Caco-2 (cell line): ENCODE measurements around the gene BZW2. TPM values are rescaled to one million over a fixed set of nuclear protein-coding genes. Genes with fewer than 3 reads are reported as not detected.
A peak's percentile ranks its signal among the peaks of the same experiment; 100 is the strongest.

Source experiments
- BruUV-seq: library from RNA; stranded (reverse); fragments of 400-500 nt; replicated peaks from 2 replicates; lab custom pipeline; 2021; lab: Mats Ljungman, UMichigan
- CTCF ChIA-PET: fragments of 300-600 bp; sonication (Branson Sonifier 250); formaldehyde crosslinking; loops from one replicate; lab custom pipeline; 2022; ENCODE audit warnings: antibody characterized with exemption; lab: Charles Lee
- POLR2A ChIA-PET: fragments of 300-600 bp; sonication (Branson Sonifier 250); formaldehyde crosslinking; loops from one replicate; lab custom pipeline; 2022; ENCODE audit warnings: antibody characterized with exemption; lab: Charles Lee
- DNase-seq, 2 experiments: peaks; one replicate each; pipeline versions ENCODE4 v3.0.0 to v3.0.0-alpha.2; 2020 to 2022
- H3K27me3 ChIP-seq: replicated peaks from 2 replicates; pipeline ENCODE4 v1.6.0; 2011; ENCODE audit warnings: low read length; ENCODE audit not compliant: control insufficient read depth, insufficient read depth
- H3K36me3 ChIP-seq: 2 replicates; pipeline ENCODE4 v1.5.1; 2011; ENCODE audit warnings: low read length; ENCODE audit not compliant: control insufficient read depth, insufficient read depth
- H3K4me1 ChIP-seq: fragments of 250-450 bp; sonication (Bioruptor Pico); 2 replicates; pipeline ENCODE4 v1.5.1; 2020; ENCODE audit warnings: mild to moderate bottlenecking
- H3K4me3 ChIP-seq: 2 replicates; pipeline ENCODE4 v1.5.1; 2011; ENCODE audit warnings: low read depth, mild to moderate bottlenecking, control low read depth, low read length
- H3K9me3 ChIP-seq: fragments of 250-450 bp; sonication (Bioruptor Pico); 2 replicates; pipeline ENCODE4 v1.5.1; 2020; ENCODE audit warnings: mild to moderate bottlenecking, moderate library complexity
- H3K27ac Mint-ChIP-seq: one replicate; pipeline ENCODE4 v1.8.0; 2022; ENCODE audit warnings: mixed read lengths; ENCODE audit not compliant: unreplicated experiment
- H3K27me3 Mint-ChIP-seq: one replicate; pipeline ENCODE4 v1.8.0; 2022; ENCODE audit warnings: mixed read lengths; ENCODE audit not compliant: insufficient read depth, unreplicated experiment
- H3K36me3 Mint-ChIP-seq: one replicate; pipeline ENCODE4 v1.8.0; 2022; ENCODE audit warnings: mild to moderate bottlenecking, mixed read lengths; ENCODE audit not compliant: insufficient read depth, unreplicated experiment
- H3K4me1 Mint-ChIP-seq: one replicate; pipeline ENCODE4 v1.8.0; 2022; ENCODE audit warnings: low read depth, mixed read lengths; ENCODE audit not compliant: unreplicated experiment
- H3K4me3 Mint-ChIP-seq: one replicate; pipeline ENCODE4 v1.8.0; 2022; ENCODE audit warnings: mild to moderate bottlenecking, moderate library complexity, mixed read lengths; ENCODE audit not compliant: unreplicated experiment
- H3K9me3 Mint-ChIP-seq: one replicate; pipeline ENCODE4 v1.8.0; 2022; ENCODE audit warnings: mixed read lengths; ENCODE audit not compliant: unreplicated experiment
- intact Hi-C: fragments of 100-400 bp; cut with micrococcal nuclease; formaldehyde crosslinking; loops from one replicate; pipeline ENCODE4 v1.10.0; 2022; ENCODE audit not compliant: unreplicated experiment
- total RNA-seq: library from RNA; stranded (reverse); gene quantifications from 2 replicates; pipeline ENCODE4 v1.2.3, GENCODE V29; 2022
- TF ChIP-seq, protein P1 (sequence below), 2 experiments: fragments of 200-600 bp in 1 of 2; IDR thresholded peaks; 1 replicate in 1 of 2; 2 replicates in 1 of 2; pipeline versions ENCODE4 v1.5.1 to v1.8.0; 2011 to 2022; ENCODE audit warnings: antibody characterized with exemption in 1 of 2, control low read depth in 1 of 2, inconsistent platforms in 1 of 2, low read depth in 1 of 2, low read length in 1 of 2, mild to moderate bottlenecking in 1 of 2, moderate library complexity in 1 of 2; ENCODE audit not compliant: insufficient read depth in 1 of 2, severe bottlenecking in 1 of 2, unreplicated experiment in 1 of 2

Gene BZW2
- total RNA-seq, 1 experiment from 2014 or later = 148 TPM

GRCh38 chr7:16599860-16600259 is 46.1 kb upstream of the BZW2 start:
- Histone ChIP-seq H3K27me3 (no peaks in the 10 kb centered on the region), H3K4me3 (no peak overlapping the region), H3K4me1 (peaks cover 17% of the 10 kb centered on the region), H3K36me3 (no peaks in the 10 kb centered on the region; the same call in 1 of the 2 replicates), H3K9me3 (no peaks in the 10 kb centered on the region)
- BruUV-seq = no TSS peak
- peaks cover 15% of the 10 kb centered on the region for H3K4me1 Mint-ChIP-seq
- ChIA-PET POLR2A (interaction anchor here (0.5 kb wide), 1 partner anchor 1013 kb away, joined by 3 read pairs; no protein-coding TSS in a partner anchor), CTCF (no interaction called here)
- peaks cover 72% of the 10 kb centered on the region for H3K36me3 Mint-ChIP-seq
- no peak for DNase-seq
- H3K27ac Mint-ChIP-seq = no peak overlapping the region
- H3K9me3 Mint-ChIP-seq = no peaks in the 10 kb centered on the region
- no peak overlapping the region for H3K4me3 Mint-ChIP-seq
- no peaks in the 10 kb centered on the region for H3K27me3 Mint-ChIP-seq
- intact Hi-C loops = loop anchor here (5.0 kb wide), 3 partner anchors 87 to 833 kb away; partner anchors contain the start of gene TSPAN13
- TF ChIP-seq, protein P1, sequence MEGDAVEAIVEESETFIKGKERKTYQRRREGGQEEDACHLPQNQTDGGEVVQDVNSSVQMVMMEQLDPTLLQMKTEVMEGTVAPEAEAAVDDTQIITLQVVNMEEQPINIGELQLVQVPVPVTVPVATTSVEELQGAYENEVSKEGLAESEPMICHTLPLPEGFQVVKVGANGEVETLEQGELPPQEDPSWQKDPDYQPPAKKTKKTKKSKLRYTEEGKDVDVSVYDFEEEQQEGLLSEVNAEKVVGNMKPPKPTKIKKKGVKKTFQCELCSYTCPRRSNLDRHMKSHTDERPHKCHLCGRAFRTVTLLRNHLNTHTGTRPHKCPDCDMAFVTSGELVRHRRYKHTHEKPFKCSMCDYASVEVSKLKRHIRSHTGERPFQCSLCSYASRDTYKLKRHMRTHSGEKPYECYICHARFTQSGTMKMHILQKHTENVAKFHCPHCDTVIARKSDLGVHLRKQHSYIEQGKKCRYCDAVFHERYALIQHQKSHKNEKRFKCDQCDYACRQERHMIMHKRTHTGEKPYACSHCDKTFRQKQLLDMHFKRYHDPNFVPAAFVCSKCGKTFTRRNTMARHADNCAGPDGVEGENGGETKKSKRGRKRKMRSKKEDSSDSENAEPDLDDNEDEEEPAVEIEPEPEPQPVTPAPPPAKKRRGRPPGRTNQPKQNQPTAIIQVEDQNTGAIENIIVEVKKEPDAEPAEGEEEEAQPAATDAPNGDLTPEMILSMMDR (IDR thresholded peaks at IDR 0.05; ENCODE audit: insufficient read depth in 1 of 2, low read depth in 1 of 2, low read length in 1 of 2, severe bottlenecking in 1 of 2, unreplicated experiment in 1 of 2) = no peak

DNA sequence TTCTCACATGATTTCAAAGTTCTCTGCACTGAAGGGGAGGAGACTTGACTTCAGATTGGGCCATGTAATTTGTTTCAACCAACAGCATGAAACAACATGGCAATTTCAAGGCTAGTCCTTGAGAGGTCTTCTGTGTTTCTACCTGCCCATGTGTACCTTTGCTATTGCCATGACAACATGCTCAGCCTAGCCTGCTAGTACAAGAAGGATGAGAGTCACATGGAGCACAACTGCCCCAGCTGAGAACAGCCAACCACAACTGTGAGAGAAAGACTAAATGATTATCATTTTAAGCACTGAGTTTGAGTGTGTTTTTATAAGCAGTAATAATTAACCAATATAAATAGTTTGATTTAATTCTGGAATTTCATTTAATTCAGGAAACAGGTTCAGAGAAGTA is 42.3 kb upstream of the BZW2 start:
- Histone ChIP-seq H3K36me3 (peaks cover 2% of the 10 kb centered on the region), H3K9me3 (no peaks in the 10 kb centered on the region), H3K4me3 (no peak overlapping the region), H3K27me3 (no peaks in the 10 kb centered on the region), H3K4me1 (peaks cover 6% of the 10 kb centered on the region)
- no TSS peak for BruUV-seq
- TF ChIP-seq, protein P1 (IDR thresholded peaks at IDR 0.05; ENCODE audit: insufficient read depth in 1 of 2, low read depth in 1 of 2, low read length in 1 of 2, severe bottlenecking in 1 of 2, unreplicated experiment in 1 of 2) = no peak
- Mint-ChIP-seq H3K4me1 (peaks cover 11% of the 10 kb centered on the region), H3K4me3 (no peak overlapping the region), H3K36me3 (peaks cover 80% of the 10 kb centered on the region), H3K9me3 (no peaks in the 10 kb centered on the region), H3K27ac (no peak overlapping the region), H3K27me3 (no peaks in the 10 kb centered on the region)
- ChIA-PET CTCF (no interaction called here), POLR2A (no interaction called here)
- no peak for DNase-seq
- intact Hi-C loops = loop anchor here (5.0 kb wide), 1 partner anchor 84 kb away; no protein-coding TSS in a partner anchor

- peaks cover 12% of the 10 kb centered on the region for H3K4me1 Mint-ChIP-seq
- Histone ChIP-seq H3K4me1 (peaks cover 8% of the 10 kb centered on the region), H3K9me3 (no peaks in the 10 kb centered on the region), H3K4me3 (no peak overlapping the region), H3K27me3 (no peaks in the 10 kb centered on the region), H3K36me3 (peaks cover 2% of the 10 kb centered on the region)
- intact Hi-C loops = loop anchor here (5.0 kb wide), 1 partner anchor 83 kb away; no protein-coding TSS in a partner anchor
- POLR2A ChIA-PET = no interaction called here
- peaks cover 80% of the 10 kb centered on the region for H3K36me3 Mint-ChIP-seq
- H3K9me3 Mint-ChIP-seq = no peaks in the 10 kb centered on the region
- DNase-seq = no peak
- CTCF ChIA-PET = no interaction called here
- no peak overlapping the region for H3K27ac Mint-ChIP-seq
- BruUV-seq = no TSS peak
- TF ChIP-seq, protein P1 (IDR thresholded peaks at IDR 0.05; ENCODE audit: insufficient read depth in 1 of 2, low read depth in 1 of 2, low read length in 1 of 2, severe bottlenecking in 1 of 2, unreplicated experiment in 1 of 2) = peak in 1 of 2 experiments; percentile 8
- H3K4me3 Mint-ChIP-seq = no peak overlapping the region
- no peaks in the 10 kb centered on the region for H3K27me3 Mint-ChIP-seq
These were observed 41.9 kb upstream of the BZW2 start for GRCh38 chr7:16604054-16604453.
